Measurements from ENCODE around the gene TLE2. TPM values are rescaled to one million over a fixed set of nuclear protein-coding genes. Genes with fewer than 3 reads are reported as not detected.

The TLE2 gene
- total and polyA plus RNA-seq, 9 of the 15 experiments (the other 6 are each of a cell fraction or from before 2014, with no cell fraction given), result 0.35 to 13.1 (median 6.2) TPM

GRCh38 chr19:2977001-2977745 lies 51.9 kb downstream of the TLE2 start, which contains the start of gene TLE6 (continued):
- no peak for TF ChIP-seq HMGXB4 (CRISPR knock-in tag; IDR thresholded peaks at IDR 0.05)
- peak; percentile 73; the same call in 1 of the 2 replicates for TF ChIP-seq RNF2 (IDR thresholded peaks at IDR 0.05)
- peak; percentile 87; the same call in 1 of the 2 replicates for TF ChIP-seq CLOCK (CRISPR knock-in tag; IDR thresholded peaks at IDR 0.05; ENCODE audit: borderline replicate concordance)
- TF ChIP-seq ELK3 (CRISPR knock-in tag; IDR thresholded peaks at IDR 0.05), result no peak
- TF ChIP-seq SMAD2 (IDR thresholded peaks at IDR 0.05; ENCODE audit: low read depth, low read length), result no peak
- TF ChIP-seq HMGN3 (IDR thresholded peaks at IDR 0.05; ENCODE audit: borderline replicate concordance, extremely low read depth, insufficient read length, low read depth, low read length), result peak; percentile 87
- no peak for TF ChIP-seq ZNF583 (CRISPR knock-in tag; IDR thresholded peaks at IDR 0.05)
- TF ChIP-seq ZNF398 (CRISPR knock-in tag; IDR thresholded peaks at IDR 0.05), result no peak
- no peak for TF ChIP-seq RAD21 (CRISPR knock-in tag; conservative IDR thresholded peaks at IDR 0.05 in 1 of 2, IDR thresholded peaks at IDR 0.05 in 1 of 2)
- TF ChIP-seq HDAC1 (IDR thresholded peaks at IDR 0.05), result peak in 1 of 2 experiments; percentile 82; a peak in 2 of 4 replicates
